GM12878 (cell line): ENCODE data around the gene TBC1D24. TPM values are rescaled to one million over a fixed set of nuclear protein-coding genes. Genes with fewer than 3 reads are reported as not detected.

Source experiments
- ATAC-seq: fragments of 200-7000 bp; cut with Tn5 transposase; 3 replicates; pipeline ENCODE4 v1.9.1; 2020; ENCODE audit warnings: mild to moderate bottlenecking, moderate library complexity
- BruUV-seq: library from RNA; stranded (reverse); fragments of 400-500 nt; replicated peaks from 2 replicates; lab custom pipeline; 2021; lab: Mats Ljungman, UMichigan
- CTCF ChIA-PET: fragments of 300-600 bp; sonication (Branson Sonifier 250); formaldehyde crosslinking; extraction: SDS; loops from one replicate; lab custom pipeline; 2021; ENCODE audit warnings: inconsistent platforms; lab: Yijun Ruan, JAX
- POLR2A ChIA-PET: fragments of 350-600 bp; formaldehyde crosslinking; extraction: SDS; loops from one replicate; lab custom pipeline; 2021; ENCODE audit warnings: inconsistent platforms; lab: Charles Lee
- RAD21 ChIA-PET: fragments of 300-600 bp; sonication (Branson Sonifier 250); formaldehyde crosslinking; loops from one replicate; lab custom pipeline; 2023; ENCODE audit warnings: antibody characterized with exemption; ENCODE audit not compliant: unreplicated experiment; lab: Charles Lee
- SMC1A ChIA-PET: fragments of 300-600 bp; sonication (Branson Sonifier 250); formaldehyde crosslinking; loops from one replicate; lab custom pipeline; 2023; ENCODE audit not compliant: unreplicated experiment, uncharacterized antibody; lab: Charles Lee
- DNase-seq: peaks from one replicate; pipeline ENCODE4 v3.0.0-alpha.2; 2011; ENCODE audit warnings: low read depth, low spot score
- FAIRE-seq: peaks from 3 replicates; lab custom pipeline; 2011; peaks lifted over from hg19 to GRCh38; lab: Jason Lieb, UNC
- H2AFZ ChIP-seq: 2 replicates; pipeline ENCODE4 v1.6.0; 2011; ENCODE audit warnings: low read depth, low read length, control low read depth; ENCODE audit not compliant: control insufficient read depth
- H3K27ac ChIP-seq: 2 replicates; pipeline ENCODE4 v1.5.1; 2011; ENCODE audit warnings: control low read depth; ENCODE audit not compliant: control insufficient read depth, insufficient read depth
- H3K27me3 ChIP-seq, 2 experiments: replicated peaks in 1 of 2; 2 replicates each; pipeline versions ENCODE4 v1.6.0 to v1.6.1; 2011; ENCODE audit warnings: low read length in 1 of 2; ENCODE audit not compliant: control insufficient read depth in 2 of 2, insufficient read depth in 2 of 2
- H3K36me3 ChIP-seq, 2 experiments: 2 replicates each; pipeline ENCODE4 v1.5.1; 2011; ENCODE audit warnings: low read length in 1 of 2; ENCODE audit not compliant: control insufficient read depth in 2 of 2, insufficient read depth in 2 of 2
- H3K4me1 ChIP-seq: 2 replicates; pipeline ENCODE4 v1.6.1; 2011; ENCODE audit warnings: mild to moderate bottlenecking, low read length, moderate library complexity, mixed read lengths; ENCODE audit not compliant: control insufficient read depth, insufficient read depth
- H3K4me2 ChIP-seq: 2 replicates; pipeline ENCODE4 v1.6.0; 2011; ENCODE audit warnings: control low read depth; ENCODE audit not compliant: control insufficient read depth, insufficient read depth
- H3K4me3 ChIP-seq: fragments of 200-600 bp; sonication (generic); 2 replicates; pipeline ENCODE4 v1.5.1; 2016
- H3K79me2 ChIP-seq: 2 replicates; pipeline ENCODE4 v1.6.0; 2011; ENCODE audit warnings: low read length; ENCODE audit not compliant: control insufficient read depth, insufficient read depth
- H3K9ac ChIP-seq: 2 replicates; pipeline ENCODE4 v1.8.0; 2011; ENCODE audit warnings: low read length, control low read depth, mixed read lengths; ENCODE audit not compliant: control insufficient read depth, insufficient read depth
- H3K9me3 ChIP-seq: replicated peaks from 3 replicates; pipeline ENCODE4 v1.5.1; 2011; ENCODE audit warnings: mild to moderate bottlenecking, low read length; ENCODE audit not compliant: control insufficient read depth, insufficient read depth
- H4K20me1 ChIP-seq: 2 replicates; pipeline ENCODE4 v1.6.0; 2011; ENCODE audit not compliant: control insufficient read depth, insufficient read depth
- CREB1 ChIP-seq: IDR thresholded peaks from 2 replicates; pipeline ENCODE4 v1.6.1; 2012; ENCODE audit warnings: low read depth, mild to moderate bottlenecking, inconsistent platforms
- GATAD2B ChIP-seq: fragments of 450-650 bp; conservative IDR thresholded peaks from 2 replicates; pipeline ENCODE4 v1.6.1; 2017; ENCODE audit warnings: low read depth, mild to moderate bottlenecking, moderate library complexity
- MEF2B ChIP-seq: fragments of 450-650 bp; IDR thresholded peaks from 2 replicates; pipeline ENCODE4 v1.6.1; 2018; ENCODE audit warnings: mild to moderate bottlenecking, moderate library complexity; ENCODE audit not compliant: partially characterized antibody, poor library complexity, severe bottlenecking
- MLLT1 ChIP-seq: fragments of 450-650 bp; IDR thresholded peaks from 2 replicates; pipeline ENCODE4 v1.6.1; 2016; ENCODE audit warnings: mild to moderate bottlenecking
- NBN ChIP-seq: fragments of 450-650 bp; IDR thresholded peaks from 2 replicates; pipeline ENCODE4 v1.6.1; 2016
- NKRF ChIP-seq: fragments of 450-650 bp; conservative IDR thresholded peaks from 2 replicates; pipeline ENCODE4 v1.6.1; 2017; ENCODE audit warnings: mild to moderate bottlenecking, moderate library complexity
- POLR2A ChIP-seq: IDR thresholded peaks from 2 replicates; pipeline ENCODE4 v1.6.1; 2011; ENCODE audit warnings: low read depth, mild to moderate bottlenecking, low read length
- POLR2AphosphoS5 ChIP-seq: IDR thresholded peaks from 2 replicates; pipeline ENCODE4 v1.6.1; 2011; ENCODE audit warnings: mild to moderate bottlenecking, low read length, inconsistent platforms
- RELA ChIP-seq: fragments of 450-650 bp; IDR thresholded peaks from 2 replicates; pipeline ENCODE4 v1.8.0; 2014; ENCODE audit warnings: borderline replicate concordance; ENCODE audit not compliant: partially characterized antibody
- RUNX3 ChIP-seq: IDR thresholded peaks from 2 replicates; pipeline ENCODE4 v1.6.1; 2012; ENCODE audit warnings: low read length, inconsistent platforms
- SKIL ChIP-seq: fragments of 450-650 bp; IDR thresholded peaks from 2 replicates; pipeline ENCODE4 v1.6.1; 2017; ENCODE audit warnings: mild to moderate bottlenecking, low read depth, inconsistent platforms; ENCODE audit not compliant: poor library complexity, severe bottlenecking
- SMARCA5 ChIP-seq: fragments of 450-650 bp; IDR thresholded peaks from 2 replicates; pipeline ENCODE4 v1.6.1; 2017; ENCODE audit warnings: mild to moderate bottlenecking
- SREBF1 ChIP-seq: IDR thresholded peaks from 2 replicates; pipeline ENCODE4 v1.6.1; 2012; ENCODE audit warnings: mild to moderate bottlenecking, low read length
- SUZ12 ChIP-seq: fragments of 200-600 bp; sonication (generic); IDR thresholded peaks from one replicate; pipeline ENCODE4 v1.6.1; 2018; ENCODE audit warnings: antibody characterized with exemption, mild to moderate bottlenecking; ENCODE audit not compliant: unreplicated experiment
- TBL1XR1 ChIP-seq: IDR thresholded peaks from 2 replicates; pipeline ENCODE4 v1.6.1; 2012; ENCODE audit warnings: low read depth, low read length, improper control_type of control experiment
- TCF12 ChIP-seq: IDR thresholded peaks from 2 replicates; pipeline ENCODE4 v1.6.1; 2011; ENCODE audit warnings: low read depth, mild to moderate bottlenecking, low read length
- TCF3 ChIP-seq: IDR thresholded peaks from 2 replicates; pipeline ENCODE4 v1.6.1; 2012; ENCODE audit warnings: low read depth, mild to moderate bottlenecking, low read length, borderline replicate concordance; ENCODE audit not compliant: insufficient read depth
- WGBS: methylation state at CpG from one replicate; pipeline ENCODE4 v1.1.6; 2016; ENCODE audit warnings: low lambda C conversion rate; ENCODE audit not compliant: insufficient replicate concordance, insufficient coverage; ENCODE audit errors: missing lambda C conversion rate; 5-methylcytosine and 5-hydroxymethylcytosine counted together
- in situ Hi-C: fragments of 300-500 bp; cut with MboI; formaldehyde crosslinking; loops from 9 replicates; pipeline ENCODE4 v1.14.3; 2018; ENCODE audit warnings: mixed read lengths
- intact Hi-C: fragments of 100-400 bp; cut with micrococcal nuclease; formaldehyde crosslinking; loops from one replicate; pipeline ENCODE4 v1.14.2; 2022; ENCODE audit not compliant: unreplicated experiment
- polyA plus RNA-seq, 11 experiments: library from polyadenylated mRNA; depleted of rRNA in 4 of 11; unstranded in 6 of 11; stranded (reverse) in 5 of 11; fragments of >200 nt; fragmentation: Nextera tagmentation in 4 of 11; fragmentation: Illumina TruSeq in 1 of 11; extraction: Ambion mirVana in 4 of 11; extraction: Trizol in 1 of 11; gene quantifications; 1 replicate in 1 of 11; 2 replicates in 10 of 11; pipeline versions ENCODE4 v1.2.1 to v1.2.3, GENCODE V29; 2011 to 2016; ENCODE audit warnings: inconsistent platforms in 2 of 11, missing spikeins in 2 of 11, low read depth in 1 of 11
- total RNA-seq, 4 experiments: library from RNA; depleted of rRNA in 3 of 4; stranded (reverse); fragments of >200 nt in 3 of 4; fragmentation: Illumina TruSeq in 1 of 4; extraction: Trizol in 1 of 4; gene quantifications; 2 replicates each; pipeline versions ENCODE4 v1.2.1 to v1.2.3, GENCODE V29; 2013 to 2021

The TBC1D24 gene
- total and polyA plus RNA-seq, 10 of the 15 experiments (the other 5 are each of a cell fraction or from before 2014, with no cell fraction given), result 1.1 to 9.6 (median 4.5) TPM

- ChIA-PET RAD21 (interaction anchor here (0.6 to 1.3 kb wide), 3 partner anchors 19 to 1769 kb away, joined by 3 to 6 read pairs (median 3); no protein-coding TSS in a partner anchor), POLR2A (interaction anchor here (0.8 to 1.6 kb wide), 4 partner anchors 17 to 377 kb away, joined by 3 to 8 read pairs (median 4); partner anchors contain the start of genes ATP6V0C, ECI1 and TRAF7), CTCF (interaction anchor here (1.0 to 1.7 kb wide), 3 partner anchors 17 to 281 kb away, joined by 3 to 4 read pairs (median 3); partner anchors contain the start of gene ECI1), SMC1A (no interaction called here)
- BruUV-seq, result no TSS peak
- H3K79me2 ChIP-seq, result no peaks in the 10 kb centered on the region
- under 1% methylated on average over 37 of the region's 37 CpGs for WGBS
- peak; percentile 39 for DNase-seq
- peaks cover 0 to 15% of the 10 kb centered on the region in 2 experiments; a peak in 3 of 4 replicates for H3K36me3 ChIP-seq
- peak overlapping the region; percentile 85 for H3K9ac ChIP-seq
- peak overlapping the region; percentile 100 for H3K4me2 ChIP-seq
- peak overlapping the region; percentile 95 for H3K4me3 ChIP-seq
- peak; percentile 43 for ATAC-seq
- H2AFZ ChIP-seq, result peak overlapping the region; percentile 82
- H3K4me1 ChIP-seq, result peaks cover 13% of the 10 kb centered on the region
- peak overlapping the region; percentile 89 for H3K27ac ChIP-seq
- FAIRE-seq, result peak; percentile 95
- H4K20me1 ChIP-seq, result no peaks in the 10 kb centered on the region
- in situ Hi-C loops, result no loop called here
- H3K9me3 ChIP-seq, result no peaks in the 10 kb centered on the region
- intact Hi-C loops, result loop anchor here (10.0 kb wide), 1 partner anchor 152 kb away; the partner anchor contains the start of gene KCTD5
- no peaks in the 10 kb centered on the region for H3K27me3 ChIP-seq
- TF ChIP-seq NBN (0 out of 2 replicates have a peak, but pooled peaks have one; percentile 42), SKIL (peak; percentile 28), SUZ12 (no peak), MEF2B (peak; percentile 16), CREB1 (peak; percentile 82), SREBF1 (no peak), RELA (peak; percentile 6), TBL1XR1 (no peak), POLR2AphosphoS5 (no peak; the same call in 1 of the 2 replicates), TCF3 (no peak), SMARCA5 (0 out of 2 replicates have a peak, but pooled peaks have one; percentile 52), POLR2A (peak; percentile 46), GATAD2B (peak; percentile 57; the same call in 1 of the 2 replicates), RUNX3 (peak; percentile 30; the same call in 1 of the 2 replicates), NKRF (0 out of 2 replicates have a peak, but pooled peaks have one; percentile 45), MLLT1 (0 out of 2 replicates have a peak, but pooled peaks have one; percentile 53), TCF12 (0 out of 2 replicates have a peak, but pooled peaks have one; percentile 11)
These were observed 57.7 kb downstream of the TBC1D24 start for GRCh38 chr16:2532494-2533141.
